ENCODE measurements around the gene ACP6. TPM values are rescaled to one million over a fixed set of nuclear protein-coding genes. Genes with fewer than 3 reads are reported as not detected.

Gene ACP6
- total RNA-seq, 1 donor from 2014 or later = 5.5 TPM

DNA sequence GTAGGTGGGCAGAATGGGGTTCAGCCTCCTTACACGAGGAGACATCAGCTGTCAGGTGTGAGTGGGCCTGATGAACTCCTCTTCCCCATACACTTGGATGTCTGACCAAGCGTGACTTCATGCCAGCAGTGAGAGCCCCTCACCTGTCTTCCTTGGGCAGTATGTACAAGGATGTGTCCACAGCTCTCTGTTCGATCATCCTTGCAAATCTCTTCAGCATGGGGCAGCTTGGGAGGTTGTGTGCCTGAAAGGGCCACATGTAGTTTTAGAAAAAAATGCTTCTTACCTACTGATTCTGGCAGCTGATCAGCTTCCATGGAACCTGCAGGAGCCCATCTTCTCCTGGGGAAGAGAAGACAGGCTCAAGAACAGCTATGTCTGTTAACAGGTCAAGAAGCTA is 18.0 kb downstream of the ACP6 start:
- no peak for DNase-seq (ENCODE audit: extremely low read depth, low read depth, low spot score)

DNA sequence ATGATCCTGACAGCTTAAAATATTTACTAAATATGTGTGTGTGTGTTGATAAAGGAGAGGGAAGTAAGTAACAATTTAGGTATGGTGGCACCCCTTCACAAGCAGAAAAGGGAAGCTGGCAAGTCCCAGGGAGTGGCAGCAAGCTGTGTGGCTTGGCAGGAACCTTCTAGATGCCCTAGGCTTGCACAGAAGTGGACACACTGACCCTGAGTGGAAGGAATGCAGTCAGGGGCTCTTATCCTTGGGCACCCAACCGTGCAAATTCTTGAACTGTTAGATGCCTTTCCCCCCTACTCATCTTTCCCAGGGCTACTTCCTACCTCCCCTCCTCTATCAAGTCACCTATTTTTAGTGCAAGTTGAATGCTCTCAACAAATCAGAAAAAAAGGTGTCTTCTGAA is 18.9 kb downstream of the ACP6 start:
- no peak for DNase-seq (ENCODE audit: extremely low read depth, low read depth, low spot score)

DNA sequence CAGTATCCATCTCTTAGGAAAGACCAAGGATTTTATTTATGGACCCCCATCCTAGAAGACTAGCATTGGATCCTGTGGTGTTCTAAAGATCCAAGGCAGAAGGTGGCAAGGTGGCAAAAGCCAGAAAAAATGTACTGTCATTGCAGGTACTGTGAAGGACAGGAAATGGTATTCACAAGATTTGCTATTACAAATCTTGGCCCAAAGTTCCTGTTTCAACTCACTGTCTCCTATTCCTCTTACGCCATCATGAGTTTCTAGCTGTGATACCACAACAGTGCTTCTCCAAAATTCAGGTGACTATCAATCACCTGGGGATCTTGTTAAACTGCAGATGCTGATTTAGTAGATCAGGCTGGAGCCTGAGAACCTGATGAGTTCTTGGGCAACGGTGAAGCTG is 21.4 kb downstream of the ACP6 start:
- DNase-seq (ENCODE audit: extremely low read depth, low read depth, low spot score) = no peak

DNA sequence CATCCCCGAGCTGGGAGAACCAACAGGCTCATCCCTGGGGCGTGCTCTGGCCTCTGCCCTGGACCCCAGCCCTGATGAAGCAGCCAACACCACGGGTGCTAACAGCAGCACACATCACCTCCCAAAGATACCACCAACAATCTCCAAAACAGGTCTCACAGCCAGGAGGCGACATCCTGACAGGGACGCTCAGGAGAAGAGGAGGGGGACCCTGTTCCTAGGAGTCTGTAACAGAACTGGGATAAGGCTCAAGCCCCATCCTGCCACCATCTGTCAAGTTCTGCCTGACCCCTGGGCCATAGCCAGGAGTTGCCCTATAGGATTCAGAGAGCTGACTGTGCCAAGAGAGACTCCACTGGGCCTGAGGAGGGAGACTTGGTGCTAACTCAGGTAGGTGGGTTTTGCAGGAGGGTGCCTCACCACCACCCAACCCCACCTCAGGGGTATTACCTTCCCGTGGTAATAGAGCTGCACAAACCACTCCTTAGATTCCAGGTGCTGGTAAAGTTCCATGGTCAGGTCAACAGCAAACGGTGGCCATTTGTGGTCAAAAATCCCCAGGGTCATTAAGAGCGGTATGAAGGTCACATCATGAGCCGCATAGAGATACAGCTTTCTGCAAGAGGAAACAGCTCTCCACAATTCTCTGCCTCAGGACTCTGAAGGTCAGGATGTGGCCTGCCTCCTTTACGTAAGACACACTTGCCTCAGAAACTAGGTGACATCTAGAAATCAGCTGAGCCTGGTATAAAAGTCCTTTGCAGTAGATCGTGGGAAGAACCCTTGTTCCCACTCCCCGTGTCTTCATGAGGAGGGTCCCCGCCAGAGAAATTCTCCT is 22.3 kb downstream of the ACP6 start:
- no peak for DNase-seq (ENCODE audit: extremely low read depth, low read depth, low spot score)

DNA sequence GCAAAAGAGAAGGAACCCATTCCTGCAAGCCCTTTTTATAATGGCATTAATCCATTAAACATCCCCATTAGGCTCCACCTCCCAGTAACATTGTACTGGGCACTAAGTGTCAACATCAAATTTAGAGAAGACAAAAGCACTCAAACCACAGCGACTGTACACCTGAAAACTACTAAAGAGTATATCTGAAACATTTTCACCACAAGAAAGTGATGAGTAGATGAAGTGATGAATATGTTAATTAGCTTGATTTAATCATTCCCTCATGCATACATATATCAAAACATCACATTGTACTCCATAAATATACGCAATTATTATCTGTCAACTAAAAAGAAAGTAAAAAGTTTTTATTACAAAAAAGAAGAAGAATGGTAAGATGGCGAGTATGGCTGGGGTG is 26.4 kb downstream of the ACP6 start:
- DNase-seq (ENCODE audit: extremely low read depth, low read depth, low spot score) = no peak

DNA sequence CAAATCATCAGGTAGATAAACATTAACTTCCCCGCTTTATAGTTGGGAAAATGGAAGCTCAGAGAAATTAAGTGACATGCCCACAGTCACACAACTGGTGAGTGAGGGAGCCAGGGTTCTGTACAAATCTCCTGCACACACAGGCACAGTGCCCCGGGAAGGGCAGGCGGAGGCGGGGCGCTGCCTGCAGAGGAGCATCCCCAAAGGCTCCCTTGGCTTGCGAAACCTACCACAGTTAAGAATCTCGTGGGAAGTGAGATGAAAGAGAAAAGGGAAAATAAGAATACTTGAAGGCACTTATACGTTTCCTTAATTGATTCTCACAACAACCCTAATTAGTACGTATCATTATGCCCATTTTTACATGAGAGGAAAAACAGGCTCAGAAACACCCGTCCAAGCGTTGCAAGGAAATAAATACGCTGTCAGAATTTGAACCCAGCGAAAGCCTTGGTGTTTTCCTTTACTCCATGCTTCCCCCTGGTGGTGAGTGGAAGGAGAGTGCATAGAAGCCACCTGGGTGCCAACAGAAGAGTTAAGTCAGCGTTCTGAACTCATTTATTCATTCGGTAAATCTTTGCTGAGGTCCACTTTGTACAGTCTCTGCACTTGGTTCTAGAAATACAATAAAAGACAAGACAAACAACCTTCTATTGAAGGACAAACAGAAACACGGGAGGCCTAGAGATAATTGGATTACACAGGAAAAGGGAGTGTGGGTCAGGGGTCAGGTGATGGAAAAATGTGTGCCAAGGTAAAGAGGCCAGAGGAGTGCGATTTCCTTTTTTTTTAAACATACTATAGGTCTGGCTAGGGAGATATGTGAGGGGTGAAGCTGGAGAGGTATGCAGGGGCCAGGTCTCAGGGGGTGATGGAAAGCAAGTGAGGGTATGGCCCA is 28.4 kb downstream of the ACP6 start:
- DNase-seq (ENCODE audit: extremely low read depth, low read depth, low spot score) = no peak

DNA sequence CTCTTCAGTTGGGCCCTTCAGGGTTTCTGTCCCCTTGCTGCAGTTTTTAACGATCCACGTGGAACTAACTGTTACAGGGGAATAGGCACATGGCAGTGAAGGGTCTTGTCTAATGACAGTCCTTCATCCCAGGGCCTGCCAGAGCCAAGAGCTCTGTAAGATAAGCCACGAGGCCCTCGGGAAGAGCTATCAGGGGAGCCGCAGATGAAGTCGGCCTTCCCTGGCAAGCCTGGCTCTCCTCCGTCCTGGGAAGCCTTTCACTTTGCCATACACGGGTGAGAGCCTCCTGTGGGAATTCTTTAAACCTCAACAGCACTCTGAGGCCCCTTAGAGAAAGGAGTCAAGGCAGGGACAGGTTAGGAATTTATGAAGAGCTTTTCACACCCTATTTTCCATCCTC is 29.0 kb downstream of the ACP6 start:
- DNase-seq (ENCODE audit: extremely low read depth, low read depth, low spot score) = no peak

DNA sequence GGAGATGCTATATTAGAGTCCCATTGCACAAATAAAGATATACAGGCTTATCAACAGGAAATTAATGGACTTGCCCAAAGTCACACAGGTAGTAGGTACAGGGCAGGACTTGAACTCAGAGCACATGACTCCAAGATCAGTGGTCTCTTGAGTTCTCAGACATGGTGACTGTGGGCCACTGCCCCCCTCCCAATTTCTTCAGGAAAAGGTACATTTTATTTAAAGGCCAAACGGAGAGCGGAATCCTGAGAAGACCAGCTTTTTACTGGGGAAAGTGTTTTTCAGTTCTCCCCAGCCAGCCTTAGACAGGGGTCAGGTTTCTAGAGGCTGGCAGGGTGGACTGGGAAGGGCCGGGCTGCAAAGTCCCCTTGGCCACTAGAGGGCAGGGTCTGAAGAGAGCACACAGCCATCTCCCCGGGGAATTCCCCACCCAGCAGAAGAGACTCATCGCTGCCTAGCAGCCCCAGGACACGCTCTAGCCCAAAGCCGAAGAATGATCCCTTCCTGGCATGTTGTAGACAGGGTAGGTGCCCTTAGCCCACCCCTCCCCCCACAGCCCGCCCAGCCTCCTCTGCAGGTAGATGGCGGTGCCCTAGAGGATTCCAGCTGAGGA is 29.7 kb downstream of the ACP6 start:
- DNase-seq (ENCODE audit: extremely low read depth, low read depth, low spot score) = no peak

DNA sequence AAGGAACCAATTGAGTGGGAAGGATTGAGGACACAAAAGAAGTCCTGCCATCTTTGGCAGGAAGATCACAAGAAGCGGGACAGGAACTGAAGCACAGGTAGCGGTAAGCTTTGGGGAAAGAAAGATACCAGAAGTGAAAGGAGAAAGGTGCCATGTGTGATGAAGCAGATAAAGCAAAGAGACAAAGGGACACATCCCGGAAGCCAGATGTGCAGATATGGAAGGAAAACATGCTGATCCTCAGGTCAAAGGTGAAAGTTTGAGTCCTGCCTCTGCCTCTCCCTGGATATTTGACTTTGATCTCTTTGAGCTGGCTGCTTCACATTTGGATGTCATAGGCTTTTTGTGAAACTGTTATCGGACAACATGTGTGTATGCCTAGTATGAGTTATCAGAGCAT is 34.0 kb downstream of the ACP6 start:
- no peak for DNase-seq (ENCODE audit: extremely low read depth, low read depth, low spot score)

DNA sequence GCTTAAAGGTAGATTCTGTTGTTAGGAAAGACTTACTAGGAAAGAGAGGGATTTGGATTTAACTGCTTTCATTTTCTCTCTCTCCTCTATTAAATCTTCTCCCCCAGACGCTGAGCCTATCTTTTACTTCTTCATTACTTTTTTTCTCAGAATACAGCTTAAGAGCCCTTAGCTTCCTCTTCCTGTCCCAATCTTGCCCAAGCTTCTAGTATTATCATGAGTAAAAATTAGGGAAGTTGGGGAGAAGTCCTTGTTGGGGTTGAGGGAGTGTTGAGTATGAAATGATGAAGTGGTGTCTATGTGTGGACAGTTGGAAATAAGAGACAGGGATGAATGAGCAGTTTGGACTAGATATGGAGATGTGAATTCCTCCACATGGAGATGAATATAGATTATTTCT is 35.0 kb downstream of the ACP6 start:
- no peak for DNase-seq (ENCODE audit: extremely low read depth, low read depth, low spot score)

DNA sequence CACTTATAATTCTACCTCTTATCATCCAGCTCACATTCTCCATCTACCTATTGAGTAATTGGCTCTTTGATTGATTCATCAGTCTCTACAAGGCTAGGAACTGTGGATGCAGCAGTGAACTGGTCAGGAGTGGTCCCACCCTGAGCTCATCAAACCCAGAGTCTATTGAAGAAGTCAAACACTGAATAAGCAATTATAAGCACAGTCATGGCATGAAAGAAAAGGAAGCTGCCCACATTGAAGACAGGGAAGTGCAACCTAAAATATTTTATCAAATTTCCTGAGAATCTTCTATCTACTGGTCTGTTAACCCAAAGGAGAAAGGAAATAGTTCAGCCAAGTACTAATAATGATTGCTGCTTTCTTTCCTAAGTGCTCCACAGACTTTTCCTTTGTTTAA is 35.7 kb downstream of the ACP6 start:
- no peak for DNase-seq (ENCODE audit: extremely low read depth, low read depth, low spot score)

DNA sequence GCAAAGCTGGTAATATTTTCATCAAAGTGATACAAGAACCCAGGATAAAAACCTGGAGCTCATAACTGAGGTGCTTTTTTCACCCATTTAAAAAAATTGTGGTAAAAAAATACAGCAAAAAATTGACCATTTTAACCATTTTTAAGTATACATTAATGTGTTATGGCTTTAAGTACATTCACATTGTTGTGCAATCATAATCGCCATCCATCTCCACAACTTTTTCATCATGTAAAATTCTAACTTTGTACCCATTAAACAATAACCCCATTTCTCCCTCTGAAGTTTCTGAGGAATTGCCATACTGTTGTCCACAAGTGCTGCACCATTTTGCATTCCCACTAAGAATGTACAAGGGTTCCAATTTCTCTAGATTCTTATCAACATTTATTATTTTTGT is 36.6 kb downstream of the ACP6 start:
- no peak for DNase-seq (ENCODE audit: extremely low read depth, low read depth, low spot score)

DNA sequence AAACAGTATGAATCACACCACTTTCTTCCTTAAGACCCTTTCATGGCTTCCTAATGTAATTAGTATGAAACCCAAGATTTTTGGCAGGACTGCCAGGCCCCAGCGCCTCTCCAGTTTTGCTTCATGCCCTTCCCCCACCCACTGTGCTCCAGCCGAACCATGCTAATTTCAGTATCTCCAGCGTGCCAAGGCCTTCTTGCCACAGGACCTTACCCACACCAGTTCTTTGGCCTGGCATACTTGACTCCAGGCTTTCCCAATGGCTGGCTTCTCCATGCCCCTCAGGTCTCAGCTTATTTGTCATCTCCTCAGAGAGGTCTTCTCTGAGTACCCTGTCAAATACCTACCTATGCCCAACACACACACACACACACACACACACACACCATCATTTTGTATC is 38.5 kb downstream of the ACP6 start:
- no peak for DNase-seq (ENCODE audit: extremely low read depth, low read depth, low spot score)

DNA sequence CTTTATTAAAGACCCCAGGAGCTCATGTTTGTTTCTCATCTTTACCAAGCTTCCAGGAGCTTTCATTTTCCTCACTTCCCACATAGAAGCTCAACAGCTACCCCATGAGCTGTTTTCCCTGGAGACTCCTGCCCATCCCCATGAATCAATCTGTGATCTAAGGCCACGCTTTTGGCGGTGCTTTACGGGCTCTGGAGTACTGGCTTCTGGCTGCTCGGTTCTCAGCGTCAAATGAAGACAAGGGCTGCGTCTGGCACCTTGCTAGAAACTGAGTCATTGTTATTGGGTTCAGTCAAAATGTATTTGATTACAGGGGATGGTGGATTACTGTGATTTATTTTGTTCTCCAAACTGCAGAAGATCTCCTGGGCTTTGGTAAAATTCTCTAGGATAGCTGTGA is 39.9 kb downstream of the ACP6 start:
- no peak for DNase-seq (ENCODE audit: extremely low read depth, low read depth, low spot score)

DNA sequence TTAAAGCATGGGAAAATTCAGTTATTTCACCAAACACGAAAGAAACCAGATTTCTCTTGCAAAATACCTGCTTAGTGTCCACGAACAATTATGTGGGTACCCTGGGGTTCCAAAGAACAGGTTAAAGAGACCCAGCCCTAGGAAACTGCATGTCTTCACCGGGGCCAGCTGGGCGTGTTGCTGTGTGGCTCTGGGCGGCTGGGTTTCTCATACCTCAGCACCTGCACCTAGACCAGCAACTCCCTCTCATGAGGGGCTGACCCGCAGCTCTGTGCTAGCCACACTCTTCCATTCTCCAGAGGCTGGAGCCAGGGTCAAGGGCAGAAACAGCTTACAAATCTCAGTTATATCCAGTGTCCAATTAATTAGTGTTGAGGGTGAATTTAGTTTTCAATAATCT is 40.3 kb downstream of the ACP6 start:
- DNase-seq (ENCODE audit: extremely low read depth, low read depth, low spot score) = no peak

DNA sequence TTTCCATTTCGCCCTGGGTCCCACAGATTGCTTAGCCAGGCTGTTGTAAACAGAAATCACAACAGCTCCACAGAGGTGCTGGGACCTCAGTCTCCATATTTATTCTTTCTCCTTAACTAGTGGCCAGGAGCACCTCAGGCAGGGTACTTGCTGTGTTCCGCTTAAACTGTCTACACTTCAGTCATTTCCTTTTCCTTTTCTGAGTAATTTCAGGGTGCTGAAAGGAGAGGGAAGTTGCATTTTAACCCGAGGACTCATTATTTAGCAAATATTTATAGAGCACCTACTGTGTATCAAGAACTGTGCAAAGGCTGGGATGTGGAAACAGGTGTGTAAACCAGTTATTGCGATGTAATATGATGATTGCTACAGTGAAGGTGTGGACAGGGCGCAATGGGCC is 41.9 kb downstream of the ACP6 start:
- no peak for DNase-seq (ENCODE audit: extremely low read depth, low read depth, low spot score)

DNA sequence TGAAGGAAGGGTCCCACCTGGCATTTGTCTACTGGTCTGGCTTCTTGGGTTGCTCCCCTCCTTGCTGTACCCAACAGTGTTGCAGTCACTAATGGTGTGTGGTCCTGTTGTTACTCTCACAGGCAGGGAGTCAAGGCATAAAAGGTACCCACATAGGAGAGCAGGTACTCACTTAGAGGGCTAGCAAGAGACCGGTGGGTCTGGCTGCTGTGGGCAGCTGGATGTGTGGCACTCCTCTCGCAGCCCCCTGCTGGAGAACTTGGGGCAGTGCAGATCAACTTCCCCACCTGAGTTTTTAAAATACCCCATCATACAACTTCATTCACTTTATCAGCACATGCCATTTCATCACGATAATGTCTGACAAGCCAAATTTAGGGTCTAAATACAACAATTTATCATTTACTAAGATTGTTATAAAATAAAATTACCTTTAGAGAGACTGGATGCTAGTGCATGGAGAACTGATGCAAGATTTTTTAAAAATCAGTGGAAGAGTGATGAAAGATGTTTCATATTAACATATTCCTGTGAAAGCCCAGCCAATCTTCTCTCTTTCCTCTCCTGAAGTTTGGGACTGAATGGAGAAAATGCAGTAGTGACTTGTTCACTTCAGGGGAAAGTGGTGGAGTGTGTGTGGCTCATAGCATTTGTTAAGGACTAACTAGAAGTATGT is 42.8 kb downstream of the ACP6 start:
- DNase-seq (ENCODE audit: extremely low read depth, low read depth, low spot score) = no peak

DNA sequence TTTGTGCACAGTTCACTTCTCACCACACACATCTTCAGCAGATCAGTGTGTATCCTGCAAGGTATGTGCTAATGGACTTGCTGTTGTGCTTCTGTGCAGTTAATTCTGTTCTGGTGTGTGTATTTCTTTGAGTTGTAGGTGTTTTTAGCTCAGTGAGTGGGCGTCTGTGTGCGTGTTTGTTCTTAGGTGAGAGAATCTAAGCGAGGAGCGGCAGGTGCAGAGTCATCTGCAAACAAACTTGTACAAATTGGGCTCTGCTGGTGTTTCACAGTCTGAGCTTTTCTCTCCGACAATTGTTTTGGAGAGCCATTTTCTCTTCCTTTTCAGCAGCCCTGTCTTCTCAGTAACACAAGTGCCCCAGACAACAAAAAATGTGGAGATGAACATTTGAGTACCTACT is 43.6 kb downstream of the ACP6 start:
- DNase-seq (ENCODE audit: extremely low read depth, low read depth, low spot score) = no peak

DNA sequence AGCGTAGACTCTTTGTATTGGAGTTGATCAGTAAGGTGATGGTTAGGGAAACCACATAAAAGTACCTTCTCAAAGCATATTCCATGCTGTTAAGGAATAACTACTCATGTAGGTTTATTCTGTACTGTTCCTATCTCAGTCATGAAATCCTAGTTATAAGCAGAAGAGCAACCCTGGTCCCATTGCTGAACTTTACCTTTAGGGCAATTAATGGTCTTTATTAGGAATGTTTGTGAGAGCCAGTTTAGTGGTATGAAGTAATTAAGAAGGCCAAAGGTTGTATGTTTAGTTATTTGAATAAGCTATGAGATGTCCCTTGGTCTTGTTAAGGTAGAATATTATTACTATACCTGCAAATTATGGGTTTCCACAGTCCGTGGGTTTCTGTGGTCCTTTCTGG is 44.0 kb downstream of the ACP6 start:
- no peak for DNase-seq (ENCODE audit: extremely low read depth, low read depth, low spot score)

DNA sequence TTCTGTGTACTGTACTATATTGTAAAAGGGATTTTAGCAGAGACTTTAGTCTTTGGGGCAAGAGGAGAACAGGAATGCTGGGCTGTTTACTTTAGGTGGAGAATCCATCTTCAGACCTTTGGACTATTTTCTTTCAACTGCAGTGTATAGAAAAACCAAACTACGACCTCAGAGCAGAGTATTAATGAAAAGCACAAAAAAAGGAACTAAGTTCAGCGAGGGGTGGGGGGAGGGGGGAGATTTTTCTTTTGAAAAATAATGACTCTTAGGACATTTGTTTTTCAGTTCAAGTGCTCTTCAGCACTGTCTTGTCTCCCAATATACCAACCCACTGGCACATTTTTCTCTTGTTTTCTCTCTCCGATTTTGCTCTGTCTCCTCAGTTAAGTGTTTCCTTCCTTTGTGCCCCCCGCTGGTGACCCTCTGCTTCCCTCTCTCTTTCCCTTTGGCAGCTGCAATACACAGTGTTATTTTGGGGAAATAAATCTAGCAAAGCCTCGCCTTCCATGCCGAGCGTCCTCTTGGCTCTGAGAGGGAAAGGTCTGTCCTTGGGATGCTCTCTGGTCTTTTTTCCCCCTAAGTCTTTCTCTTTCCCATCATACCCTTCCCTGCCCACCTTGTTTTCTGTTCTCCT is 44.8 kb downstream of the ACP6 start:
- no peak for DNase-seq (ENCODE audit: extremely low read depth, low read depth, low spot score)

DNA sequence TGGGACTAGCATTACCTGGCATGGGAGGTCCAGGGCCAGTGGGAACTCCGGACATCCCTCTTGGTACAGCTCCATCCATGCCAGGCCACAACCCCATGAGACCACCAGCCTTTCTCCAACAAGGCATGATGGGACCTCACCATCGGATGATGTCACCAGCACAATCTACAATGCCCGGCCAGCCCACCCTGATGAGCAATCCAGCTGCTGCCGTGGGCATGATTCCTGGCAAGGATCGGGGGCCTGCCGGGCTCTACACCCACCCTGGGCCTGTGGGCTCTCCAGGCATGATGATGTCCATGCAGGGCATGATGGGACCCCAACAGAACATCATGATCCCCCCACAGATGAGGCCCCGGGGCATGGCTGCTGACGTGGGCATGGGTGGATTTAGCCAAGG is 45.8 kb downstream of the ACP6 start:
- DNase-seq (ENCODE audit: extremely low read depth, low read depth, low spot score) = no peak

Measured in glomerular endothelial cell (primary cell).